K562 (cell line): ENCODE results near the gene GLRA1. TPM values are rescaled to one million over a fixed set of nuclear protein-coding genes. Genes with fewer than 3 reads are reported as not detected.

Experiments
- AFF1 ChIP-seq, 2 experiments: fragments of 450-650 bp; IDR thresholded peaks; 2 replicates each; pipeline ENCODE4 v1.6.1; 2018; ENCODE audit warnings: mild to moderate bottlenecking in 2 of 2, low read depth in 1 of 2; ENCODE audit not compliant: partially characterized antibody in 2 of 2
- FUS ChIP-seq: fragments of 200-400 bp; formaldehyde crosslinking; optimal IDR thresholded peaks from 2 replicates; pipeline ENCODE3; 2017; ENCODE audit warnings: low read depth, low read length
- HMG20B ChIP-seq: fragments of 250-450 bp; sonication (Bioruptor Pico); IDR thresholded peaks from 2 replicates; pipeline ENCODE4 v1.5.0; 2021; ENCODE audit warnings: mild to moderate bottlenecking
- IRF9 ChIP-seq: fragments of 450-650 bp; IDR thresholded peaks from 2 replicates; pipeline ENCODE4 v1.6.1; 2016; ENCODE audit warnings: missing biosample characterization, missing genetic modification characterization
- KDM2B ChIP-seq: fragments of 250-450 bp; sonication (Bioruptor Pico); IDR thresholded peaks from 2 replicates; pipeline ENCODE4 v1.8.0; 2021; ENCODE audit warnings: mild to moderate bottlenecking, moderate library complexity
- NONO ChIP-seq, 2 experiments: fragments of 200-400 bp in 1 of 2; fragments of 450-650 bp in 1 of 2; formaldehyde crosslinking in 1 of 2; IDR thresholded peaks; 2 replicates each; pipeline ENCODE4 v1.6.1; 2017; ENCODE audit warnings: low read depth in 2 of 2, mild to moderate bottlenecking in 2 of 2, moderate library complexity in 2 of 2, low read length in 1 of 2
- NR1H2 ChIP-seq: sonication (generic); formaldehyde crosslinking; IDR thresholded peaks from 2 replicates; pipeline ENCODE4 v1.4.0; 2020; ENCODE audit warnings: mild to moderate bottlenecking, missing genetic modification reagents
- NR2C2 ChIP-seq, 2 experiments: fragments of 200-800 bp in 1 of 2; sonication (Bioruptor generic) in 1 of 2; sonication (generic) in 1 of 2; formaldehyde crosslinking in 1 of 2; IDR thresholded peaks; 2 replicates each; pipeline versions ENCODE4 v1.6.1 to v1.8.0; 2016 to 2022; ENCODE audit warnings: mild to moderate bottlenecking in 1 of 2, missing compliant biosample characterization in 1 of 2, missing genetic modification characterization in 1 of 2, missing genetic modification reagents in 1 of 2
- SRF ChIP-seq, 2 experiments: fragments of 250-450, 450-650 bp in 1 of 2; sonication (Bioruptor Pico) in 1 of 2; sonication (generic) in 1 of 2; formaldehyde crosslinking; IDR thresholded peaks; 2 replicates each; pipeline versions ENCODE4 v1.5.0 to v1.5.1; 2020 to 2022; ENCODE audit warnings: mild to moderate bottlenecking in 1 of 2, missing genetic modification reagents in 1 of 2
- TOE1 ChIP-seq, 2 experiments: fragments of 450-650 bp in 1 of 2; sonication (generic) in 1 of 2; formaldehyde crosslinking in 1 of 2; IDR thresholded peaks; 2 replicates each; pipeline versions ENCODE4 v1.7.1 to v1.8.0; 2016 to 2022; ENCODE audit warnings: borderline replicate concordance in 2 of 2, mild to moderate bottlenecking in 2 of 2, antibody characterized with exemption in 1 of 2, inconsistent platforms in 1 of 2, low read depth in 1 of 2, missing genetic modification reagents in 1 of 2, moderate library complexity in 1 of 2
- ZBED1 ChIP-seq: IDR thresholded peaks from 2 replicates; pipeline ENCODE4 v1.6.1; 2014
- ZMIZ1 ChIP-seq, 2 experiments: fragments of 150-350 bp in 1 of 2; IDR thresholded peaks; 2 replicates each; pipeline ENCODE4 v1.6.1; 2012 to 2016; ENCODE audit warnings: low read depth in 2 of 2, low read length in 2 of 2, mild to moderate bottlenecking in 1 of 2, moderate library complexity in 1 of 2
- ZNF175 ChIP-seq: fragments of 200-800 bp; sonication (Bioruptor generic); IDR thresholded peaks from 2 replicates; pipeline ENCODE4 v1.6.1; 2016; ENCODE audit warnings: low read depth, mild to moderate bottlenecking, missing genetic modification characterization, missing compliant biosample characterization
- ZNF277 ChIP-seq: fragments of 250-450 bp; sonication (Bioruptor Pico); IDR thresholded peaks from 2 replicates; pipeline ENCODE4 v1.8.0; 2022; ENCODE audit warnings: inconsistent platforms, mild to moderate bottlenecking, moderate library complexity, borderline replicate concordance
- polyA plus RNA-seq, 8 experiments: library from polyadenylated mRNA; depleted of rRNA in 4 of 8; stranded (reverse) in 5 of 8; unstranded in 3 of 8; fragments of >200 nt; fragmentation: Nextera tagmentation in 2 of 8; fragmentation: Illumina TruSeq in 1 of 8; extraction: Ambion mirVana in 2 of 8; extraction: Trizol in 1 of 8; gene quantifications; 2 replicates each; pipeline versions ENCODE4 v1.2.1 to v1.2.3, GENCODE V29; 2011 to 2014; ENCODE audit warnings: inconsistent platforms in 1 of 8, missing spikeins in 1 of 8
- total RNA-seq, 7 experiments: library from RNA; depleted of rRNA in 6 of 7; stranded (reverse); fragments of >200 nt in 6 of 7; fragmentation: Illumina TruSeq in 2 of 7; extraction: Trizol in 2 of 7; gene quantifications; 2 replicates each; pipeline versions ENCODE4 v1.2.1 to v1.2.3, GENCODE V29; 2011 to 2021; ENCODE audit warnings: low replicate concordance in 1 of 7

Gene GLRA1
- total and polyA plus RNA-seq, 9 of the 15 experiments (the other 6 are each of a cell fraction or from before 2014, with no cell fraction given), result not detected

GRCh38 chr5:151885138-151885908, 39.3 kb downstream of the GLRA1 start (continued):
- TF ChIP-seq ZMIZ1 (IDR thresholded peaks at IDR 0.05; ENCODE audit: low read depth in 2 of 2, low read length in 2 of 2) (no peak), SRF (CRISPR knock-in tag; IDR thresholded peaks at IDR 0.05) (no peak), ZNF175 (CRISPR knock-in tag) (no peak), NR2C2 (CRISPR knock-in tag; IDR thresholded peaks at IDR 0.05) (no peak), NR2C2 (tag; IDR thresholded peaks at IDR 0.05) (no peak), IRF9 (tag) (no peak), NR1H2 (no peak), ZBED1 (no peak), ZNF277 (CRISPR knock-in tag) (no peak), NONO (IDR thresholded peaks at IDR 0.05; ENCODE audit: low read depth in 2 of 2, low read length in 1 of 2) (no peak), AFF1 (IDR thresholded peaks at IDR 0.05; ENCODE audit: low read depth in 1 of 2, partially characterized antibody in 2 of 2) (no peak), KDM2B (CRISPR knock-in tag) (no peak), HMG20B (CRISPR knock-in tag) (no peak), FUS (no peak), TOE1 (IDR thresholded peaks at IDR 0.05; ENCODE audit: borderline replicate concordance) (no peak), TOE1 (CRISPR knock-in tag; IDR thresholded peaks at IDR 0.05; ENCODE audit: borderline replicate concordance, low read depth) (no peak)
